GM18526 (cell line): Measurements from ENCODE around the gene LARP1B.

Experiments used
- POLR2A ChIP-seq: IDR thresholded peaks from 3 replicates; pipeline ENCODE4 v1.6.1; 2011; ENCODE audit not compliant: insufficient read length; ENCODE audit errors: extremely low read depth

Gene LARP1B

GRCh38 chr4:128060699-128061565, at the start of gene LARP1B:
LARP1B (plus strand) TSS chr4:128061312; CDS start chr4:128074952, 13,640 bp downstream.
- TF ChIP-seq POLR2A: peak; percentile 89

GRCh38 chr4:128025319-128025718, 35.8 kb upstream of the LARP1B start:
- TF ChIP-seq POLR2A: no peak

- no peak for TF ChIP-seq POLR2A
Observed at GRCh38 chr4:128029907-128030306, 31.2 kb upstream of the LARP1B start.

- no peak for TF ChIP-seq POLR2A
Observed at GRCh38 chr4:128031756-128032384, 29.2 kb upstream of the LARP1B start.

DNA sequence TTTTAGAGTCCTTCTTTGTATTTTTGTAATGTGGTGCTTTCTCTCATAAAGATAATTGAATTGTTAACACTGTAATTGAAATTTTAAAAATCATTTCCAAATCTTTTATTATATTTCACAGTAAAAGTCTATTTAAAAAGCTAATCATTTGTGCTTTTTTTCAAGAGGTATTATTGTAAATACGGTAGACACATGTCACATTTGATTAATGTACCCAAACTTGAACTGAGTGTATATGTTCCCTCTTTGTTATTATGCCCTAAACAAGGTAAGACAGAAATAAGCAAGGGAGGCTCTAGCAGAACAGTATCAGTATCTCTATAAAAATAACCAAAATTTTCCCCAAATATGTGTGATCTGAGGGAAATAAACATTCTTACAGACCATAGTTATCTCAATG, 21.5 kb upstream of the LARP1B start:
- no peak for TF ChIP-seq POLR2A

DNA sequence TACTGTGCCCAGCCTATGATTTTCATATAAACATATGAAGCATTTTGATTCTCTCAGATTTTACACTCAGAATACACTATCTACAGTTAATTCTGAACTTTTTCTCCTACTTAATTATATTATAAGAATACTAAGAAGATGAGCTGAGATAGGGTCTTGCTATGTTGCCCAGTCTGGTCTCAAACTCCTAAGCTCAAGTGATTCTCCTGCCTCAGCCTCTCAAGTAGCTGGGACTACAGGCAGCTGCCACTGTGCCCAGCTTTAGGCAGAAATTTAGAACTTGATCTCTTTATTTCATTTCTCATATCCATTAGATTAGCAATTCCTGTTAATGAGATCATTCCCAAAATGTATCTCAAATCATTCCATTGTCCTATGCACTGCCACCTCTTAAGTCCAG, 4.7 kb upstream of the LARP1B start:
- no peak for TF ChIP-seq POLR2A

- no peak for TF ChIP-seq POLR2A
Observed at GRCh38 chr4:128060121-128060698, 902 bp upstream of the LARP1B start.

GRCh38 chr4:128061566-128062536, 739 bp downstream of the LARP1B start:
- TF ChIP-seq POLR2A: no peak

DNA sequence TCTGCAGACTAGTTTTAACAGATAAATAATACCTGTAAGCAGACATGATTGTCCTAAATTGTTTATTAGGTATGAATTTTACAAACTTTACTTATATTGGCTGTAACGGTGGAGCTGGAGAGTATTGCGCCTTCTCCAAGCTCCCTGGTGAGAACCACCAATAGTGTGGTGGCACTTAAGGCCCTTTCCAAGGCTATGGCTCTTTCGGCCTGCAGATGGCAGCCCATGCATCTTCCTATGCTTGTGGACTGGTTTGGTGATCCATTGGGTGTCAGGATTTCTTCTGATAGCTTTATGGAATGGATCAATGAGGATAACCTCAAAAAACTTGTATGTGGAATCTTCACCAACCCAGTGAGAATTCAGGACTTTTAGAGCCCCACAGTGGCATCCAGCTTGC, 7.8 kb downstream of the LARP1B start:
- no peak for TF ChIP-seq POLR2A

- no peak for TF ChIP-seq POLR2A
Observed at GRCh38 chr4:128076464-128076863, 15.4 kb downstream of the LARP1B start.

- no peak for TF ChIP-seq POLR2A
Observed at GRCh38 chr4:128107766-128108165, 46.7 kb downstream of the LARP1B start.

DNA sequence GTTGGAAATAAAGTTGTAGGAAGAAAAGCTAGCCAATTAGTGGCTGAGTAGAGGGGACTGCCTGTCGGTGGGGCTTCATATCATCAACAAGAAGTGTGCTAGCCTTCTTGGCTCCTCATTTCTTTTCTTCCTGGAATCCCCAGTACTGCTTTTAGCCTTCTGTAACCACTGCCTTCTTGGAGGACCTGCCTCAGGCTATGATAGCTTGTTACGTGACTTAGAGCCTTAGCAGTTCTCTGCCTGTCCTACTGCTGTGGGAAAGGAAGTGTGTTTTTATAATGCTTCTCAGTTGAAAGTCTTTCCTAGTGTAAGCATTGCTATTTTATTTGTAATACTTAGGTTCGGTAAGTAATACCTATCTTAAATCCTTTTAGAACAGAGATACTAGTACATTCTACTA, 61.9 kb downstream of the LARP1B start:
- TF ChIP-seq POLR2A: no peak

DNA sequence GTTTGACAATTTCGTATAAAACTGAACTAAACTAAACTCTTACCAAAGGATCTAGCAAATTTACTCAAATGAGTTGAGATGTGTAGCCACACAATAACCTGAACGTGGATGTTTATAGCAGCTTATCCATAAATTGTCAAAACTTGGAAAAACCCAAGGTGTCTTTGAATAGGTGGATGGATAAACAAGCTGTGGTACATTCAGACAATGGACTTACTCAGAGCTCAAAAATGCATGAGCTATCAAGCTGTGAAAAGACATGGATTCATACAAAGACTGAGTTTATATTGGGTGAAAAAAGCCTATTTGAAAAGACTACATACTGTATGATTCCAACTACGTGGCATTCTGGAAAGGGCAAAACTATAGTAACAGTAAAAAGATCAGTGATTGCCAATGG, 69.5 kb downstream of the LARP1B start:
- TF ChIP-seq POLR2A: no peak

DNA sequence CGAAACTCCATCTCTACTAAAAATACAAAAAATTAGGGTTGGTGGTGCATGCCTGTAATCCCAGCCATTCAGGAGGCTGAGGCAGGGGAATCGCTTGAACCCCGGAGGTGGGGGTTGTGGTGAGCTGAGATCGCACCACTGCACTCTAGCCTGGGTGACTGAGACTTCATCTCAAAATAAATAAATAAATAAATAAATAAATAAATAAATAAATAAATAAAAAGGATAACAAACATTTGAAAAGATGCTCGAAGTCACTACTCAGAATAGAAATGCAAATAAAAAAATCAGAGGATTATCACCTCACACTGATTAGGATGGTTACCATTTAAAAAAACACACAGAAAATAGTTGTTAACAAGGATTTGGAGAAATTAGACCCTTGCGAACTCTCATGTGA, 73.8 kb downstream of the LARP1B start:
- TF ChIP-seq POLR2A: no peak

GRCh38 chr4:128135391-128135790, 74.3 kb downstream of the LARP1B start:
- no peak for TF ChIP-seq POLR2A

GRCh38 chr4:128141866-128142265, 80.8 kb downstream of the LARP1B start:
- no peak for TF ChIP-seq POLR2A

DNA sequence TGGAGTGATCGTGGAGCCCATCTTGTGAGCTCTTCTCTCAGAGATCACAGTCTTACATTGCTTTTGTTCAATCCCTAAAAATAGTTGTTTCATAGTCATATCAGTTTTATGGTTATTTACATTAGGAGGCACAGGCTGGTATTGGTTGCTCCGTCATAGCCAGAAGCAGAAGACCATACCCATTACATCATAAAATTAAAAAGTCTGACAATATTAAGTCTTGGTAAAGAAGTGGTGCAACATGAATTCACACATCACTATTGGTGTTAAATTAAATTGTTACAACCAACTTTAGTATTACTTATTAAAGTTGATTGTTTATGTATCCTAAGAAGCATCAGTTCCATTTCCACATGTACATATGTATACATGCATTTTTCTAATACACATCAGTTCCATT, 84.6 kb downstream of the LARP1B start:
- TF ChIP-seq POLR2A: no peak
